D721Med (cell line): ENCODE measurements around the gene RERG.

Experiments used
- DNase-seq: peaks from one replicate; pipeline ENCODE4 v3.0.0; 2011; ENCODE audit warnings: low spot score; ENCODE audit not compliant: insufficient read length
- FAIRE-seq: peaks from 2 replicates; lab custom pipeline; 2011; peaks lifted over from hg19 to GRCh38; lab: Jason Lieb, UNC
- TF ChIP-seq, protein P1 (sequence below): IDR thresholded peaks from 2 replicates; pipeline ENCODE4 v1.5.1; 2012; ENCODE audit warnings: mild to moderate bottlenecking, control low read depth; ENCODE audit not compliant: insufficient read depth; ENCODE audit errors: missing control alignments

Gene RERG

DNA sequence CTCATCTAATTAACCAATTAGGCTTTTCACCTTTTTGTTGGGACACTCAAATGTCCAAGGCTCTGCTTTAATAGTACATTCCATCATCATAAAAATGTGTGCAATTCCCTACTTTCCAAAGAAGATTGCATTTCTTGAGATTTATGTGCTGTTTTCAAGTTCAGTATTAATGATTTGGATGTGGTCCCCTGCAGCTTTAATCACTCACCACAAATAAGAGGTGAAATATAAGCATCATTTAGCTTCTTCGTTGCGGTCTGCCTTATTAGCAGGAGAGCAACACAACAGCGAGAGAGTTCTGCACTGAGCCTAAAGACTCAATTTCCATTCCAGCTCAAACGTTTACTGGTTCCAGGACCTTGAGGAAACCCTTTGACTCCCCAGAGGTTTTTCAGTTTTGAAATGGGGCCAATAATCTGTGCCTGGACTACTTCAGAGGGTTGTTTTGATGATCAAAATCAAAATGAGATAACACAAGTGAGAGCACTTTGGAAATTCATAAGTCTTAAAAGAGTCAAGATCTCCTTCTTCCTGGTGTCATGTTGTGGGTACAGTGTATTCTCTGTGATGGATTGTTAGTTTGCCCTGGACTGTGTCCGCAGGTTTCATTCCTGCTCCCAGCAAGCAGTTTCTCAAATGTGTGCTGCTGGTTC is 53.1 kb downstream of the RERG start:
- FAIRE-seq (no peak), DNase-seq (no peak)
- TF ChIP-seq, protein P1, sequence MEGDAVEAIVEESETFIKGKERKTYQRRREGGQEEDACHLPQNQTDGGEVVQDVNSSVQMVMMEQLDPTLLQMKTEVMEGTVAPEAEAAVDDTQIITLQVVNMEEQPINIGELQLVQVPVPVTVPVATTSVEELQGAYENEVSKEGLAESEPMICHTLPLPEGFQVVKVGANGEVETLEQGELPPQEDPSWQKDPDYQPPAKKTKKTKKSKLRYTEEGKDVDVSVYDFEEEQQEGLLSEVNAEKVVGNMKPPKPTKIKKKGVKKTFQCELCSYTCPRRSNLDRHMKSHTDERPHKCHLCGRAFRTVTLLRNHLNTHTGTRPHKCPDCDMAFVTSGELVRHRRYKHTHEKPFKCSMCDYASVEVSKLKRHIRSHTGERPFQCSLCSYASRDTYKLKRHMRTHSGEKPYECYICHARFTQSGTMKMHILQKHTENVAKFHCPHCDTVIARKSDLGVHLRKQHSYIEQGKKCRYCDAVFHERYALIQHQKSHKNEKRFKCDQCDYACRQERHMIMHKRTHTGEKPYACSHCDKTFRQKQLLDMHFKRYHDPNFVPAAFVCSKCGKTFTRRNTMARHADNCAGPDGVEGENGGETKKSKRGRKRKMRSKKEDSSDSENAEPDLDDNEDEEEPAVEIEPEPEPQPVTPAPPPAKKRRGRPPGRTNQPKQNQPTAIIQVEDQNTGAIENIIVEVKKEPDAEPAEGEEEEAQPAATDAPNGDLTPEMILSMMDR: no peak

DNA sequence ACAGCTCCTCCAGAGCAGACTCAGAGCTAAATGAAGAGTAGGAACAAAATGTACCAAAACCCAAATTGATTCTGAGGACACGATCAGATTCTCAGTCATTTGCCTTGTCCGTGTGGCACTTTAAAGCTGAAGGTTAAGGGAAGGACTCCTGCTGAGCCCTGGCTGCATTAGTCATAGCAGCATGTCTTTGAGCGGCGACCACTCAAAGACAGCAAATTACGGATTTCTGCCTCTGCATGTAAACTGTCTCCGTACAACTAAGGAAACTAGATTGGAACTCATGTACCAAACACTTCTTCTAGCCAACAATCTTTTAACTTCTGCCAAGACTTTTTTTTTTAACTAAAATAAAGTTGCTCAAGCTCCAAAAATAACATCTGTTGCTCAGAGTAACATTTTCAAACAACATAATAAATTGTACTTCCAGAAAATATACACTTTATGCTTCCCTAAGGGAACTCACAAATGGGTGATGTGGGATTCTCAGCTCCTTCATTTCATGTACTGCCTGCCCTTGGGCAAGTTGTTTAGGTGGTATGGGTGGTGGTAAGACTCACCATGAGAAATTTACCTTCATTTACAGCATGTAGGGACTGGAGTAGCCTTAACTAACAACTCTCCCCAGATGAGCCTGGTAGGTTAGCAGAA is 56.1 kb downstream of the RERG start:
- TF ChIP-seq, protein P1: no peak
- no peak for FAIRE-seq
- DNase-seq: no peak

- FAIRE-seq: no peak
- TF ChIP-seq, protein P1: no peak
- DNase-seq: no peak
Measured at GRCh38 chr12:15163030-15163976, 57.9 kb downstream of the RERG start.

DNA sequence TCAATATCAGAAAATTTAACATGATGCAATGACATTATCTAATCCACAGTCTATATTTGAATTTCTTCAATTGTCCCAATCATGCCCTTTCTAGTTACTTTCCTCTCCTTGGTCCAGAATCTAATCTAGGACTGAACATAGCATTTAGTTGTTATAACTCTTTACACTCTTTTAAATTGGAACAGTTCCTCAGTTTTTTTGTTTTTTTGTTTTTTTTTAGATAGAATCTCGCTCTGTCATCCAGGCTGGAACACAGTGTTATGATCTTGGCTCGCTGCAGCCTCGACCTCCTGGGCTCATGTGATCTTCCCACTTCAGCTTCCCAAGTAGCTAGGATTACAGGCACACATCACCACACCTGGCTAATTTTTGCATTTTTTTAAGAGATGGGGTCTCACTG is 63.1 kb downstream of the RERG start:
- DNase-seq (no peak), FAIRE-seq (no peak)
- TF ChIP-seq, protein P1: no peak

GRCh38 chr12:15157269-15157671 is 63.9 kb downstream of the RERG start:
- TF ChIP-seq, protein P1: no peak
- FAIRE-seq (no peak), DNase-seq (no peak)

DNA sequence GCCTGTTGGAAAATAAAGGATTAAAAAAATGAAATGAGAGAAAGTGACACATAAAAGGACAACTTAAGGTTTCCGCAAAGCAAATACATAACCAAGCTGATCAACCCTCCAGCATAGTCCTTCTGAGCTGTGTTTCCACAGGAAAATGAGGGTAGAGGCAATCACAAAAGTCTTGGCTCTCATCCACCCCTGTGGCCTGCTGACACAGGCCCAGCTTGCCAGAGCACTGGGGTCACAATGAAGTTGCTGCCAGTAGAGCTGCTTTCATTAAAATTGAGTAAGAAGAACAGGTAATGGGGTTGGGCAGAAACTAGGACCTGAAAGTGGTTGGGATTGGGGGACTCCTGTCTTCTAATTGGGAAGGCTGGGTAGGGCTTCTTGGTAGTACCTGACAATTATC is 65.9 kb downstream of the RERG start:
- DNase-seq (no peak), FAIRE-seq (no peak)
- TF ChIP-seq, protein P1: no peak
